ENCODE results near the gene PPP2R5C.

DNA sequence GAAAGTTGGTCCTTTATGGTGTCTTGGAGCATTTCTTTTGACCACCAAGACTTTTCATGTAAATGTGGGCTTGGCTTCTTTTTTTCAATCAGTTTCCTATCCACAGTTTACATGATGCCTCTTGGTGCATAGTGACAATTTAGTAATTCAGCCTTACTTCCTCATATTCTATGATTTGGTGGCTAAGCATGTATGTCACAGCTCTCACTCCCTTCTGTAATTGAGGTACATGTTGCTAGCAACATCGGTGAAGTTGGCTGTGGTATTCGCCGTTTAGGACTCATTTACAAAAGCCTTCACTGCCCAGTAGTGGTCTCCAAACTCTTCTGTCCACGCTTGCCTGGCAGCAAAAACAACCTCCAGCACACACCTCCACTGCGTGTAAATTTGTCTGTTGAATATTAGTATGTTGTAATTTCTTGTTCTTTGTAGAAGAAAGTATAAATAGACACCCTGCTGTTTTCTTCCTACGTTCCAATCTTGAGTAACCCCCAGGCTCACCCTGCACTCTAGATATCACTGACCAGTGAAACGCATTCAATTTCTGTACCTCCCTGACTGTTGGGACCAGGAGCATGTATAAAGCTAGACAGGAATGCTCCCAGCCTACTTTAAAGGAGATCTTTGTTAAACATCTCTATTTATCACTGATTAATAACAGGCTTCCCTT, 90.4 kb downstream of the PPP2R5C start:
- TF ChIP-seq POLR2A (IDR thresholded peaks at IDR 0.05; ENCODE audit: low read depth, low read length), result no peak
- TF ChIP-seq, protein P1, sequence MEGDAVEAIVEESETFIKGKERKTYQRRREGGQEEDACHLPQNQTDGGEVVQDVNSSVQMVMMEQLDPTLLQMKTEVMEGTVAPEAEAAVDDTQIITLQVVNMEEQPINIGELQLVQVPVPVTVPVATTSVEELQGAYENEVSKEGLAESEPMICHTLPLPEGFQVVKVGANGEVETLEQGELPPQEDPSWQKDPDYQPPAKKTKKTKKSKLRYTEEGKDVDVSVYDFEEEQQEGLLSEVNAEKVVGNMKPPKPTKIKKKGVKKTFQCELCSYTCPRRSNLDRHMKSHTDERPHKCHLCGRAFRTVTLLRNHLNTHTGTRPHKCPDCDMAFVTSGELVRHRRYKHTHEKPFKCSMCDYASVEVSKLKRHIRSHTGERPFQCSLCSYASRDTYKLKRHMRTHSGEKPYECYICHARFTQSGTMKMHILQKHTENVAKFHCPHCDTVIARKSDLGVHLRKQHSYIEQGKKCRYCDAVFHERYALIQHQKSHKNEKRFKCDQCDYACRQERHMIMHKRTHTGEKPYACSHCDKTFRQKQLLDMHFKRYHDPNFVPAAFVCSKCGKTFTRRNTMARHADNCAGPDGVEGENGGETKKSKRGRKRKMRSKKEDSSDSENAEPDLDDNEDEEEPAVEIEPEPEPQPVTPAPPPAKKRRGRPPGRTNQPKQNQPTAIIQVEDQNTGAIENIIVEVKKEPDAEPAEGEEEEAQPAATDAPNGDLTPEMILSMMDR (conservative IDR thresholded peaks at IDR 0.05; ENCODE audit: low read depth, low read length), result no peak
- TF ChIP-seq BHLHE40 (IDR thresholded peaks at IDR 0.05; ENCODE audit: low read depth, low read length), result no peak
- TF ChIP-seq, protein P2, sequence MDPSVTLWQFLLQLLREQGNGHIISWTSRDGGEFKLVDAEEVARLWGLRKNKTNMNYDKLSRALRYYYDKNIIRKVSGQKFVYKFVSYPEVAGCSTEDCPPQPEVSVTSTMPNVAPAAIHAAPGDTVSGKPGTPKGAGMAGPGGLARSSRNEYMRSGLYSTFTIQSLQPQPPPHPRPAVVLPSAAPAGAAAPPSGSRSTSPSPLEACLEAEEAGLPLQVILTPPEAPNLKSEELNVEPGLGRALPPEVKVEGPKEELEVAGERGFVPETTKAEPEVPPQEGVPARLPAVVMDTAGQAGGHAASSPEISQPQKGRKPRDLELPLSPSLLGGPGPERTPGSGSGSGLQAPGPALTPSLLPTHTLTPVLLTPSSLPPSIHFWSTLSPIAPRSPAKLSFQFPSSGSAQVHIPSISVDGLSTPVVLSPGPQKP (IDR thresholded peaks at IDR 0.05; ENCODE audit: borderline replicate concordance, low read depth, low read length), result no peak
